NT2/D1 (cell line): ENCODE measurements around the gene NIPAL1.

Source experiments
- DNase-seq: peaks from one replicate; pipeline ENCODE4 v3.0.0-alpha.2; 2011; ENCODE audit warnings: low read depth, low spot score
- H3K27me3 ChIP-seq: 2 replicates; pipeline ENCODE4 v1.6.0; 2011; ENCODE audit warnings: mild to moderate bottlenecking; ENCODE audit not compliant: insufficient read length, insufficient read depth
- H3K36me3 ChIP-seq: 2 replicates; pipeline ENCODE4 v1.6.1; 2011; ENCODE audit warnings: mild to moderate bottlenecking, low read length, mixed read lengths; ENCODE audit not compliant: insufficient read depth, insufficient read length
- H3K4me1 ChIP-seq: 2 replicates; pipeline ENCODE4 v1.5.1; 2011; ENCODE audit not compliant: insufficient read depth, insufficient read length
- H3K4me3 ChIP-seq: 2 replicates; pipeline ENCODE4 v1.5.1; 2011; ENCODE audit warnings: low read depth; ENCODE audit not compliant: insufficient read length
- H3K9ac ChIP-seq: 2 replicates; pipeline ENCODE4 v1.6.0; 2011; ENCODE audit warnings: low read depth; ENCODE audit not compliant: insufficient read length
- H3K9me3 ChIP-seq: 2 replicates; pipeline ENCODE4 v1.5.1; 2011; ENCODE audit warnings: mild to moderate bottlenecking, low read length; ENCODE audit not compliant: insufficient read depth
- SUZ12 ChIP-seq: IDR thresholded peaks from 2 replicates; pipeline ENCODE4 v1.6.1; 2011; ENCODE audit not compliant: insufficient read length, insufficient read depth; ENCODE audit errors: extremely low read depth
- YY1 ChIP-seq: IDR thresholded peaks from 2 replicates; pipeline ENCODE4 v1.6.1; 2011; ENCODE audit not compliant: insufficient read length, insufficient read depth
- ZNF274 ChIP-seq: IDR thresholded peaks from 2 replicates; pipeline ENCODE4 v1.6.1; 2011; ENCODE audit warnings: mild to moderate bottlenecking, low read depth, low read length

The NIPAL1 gene

DNA sequence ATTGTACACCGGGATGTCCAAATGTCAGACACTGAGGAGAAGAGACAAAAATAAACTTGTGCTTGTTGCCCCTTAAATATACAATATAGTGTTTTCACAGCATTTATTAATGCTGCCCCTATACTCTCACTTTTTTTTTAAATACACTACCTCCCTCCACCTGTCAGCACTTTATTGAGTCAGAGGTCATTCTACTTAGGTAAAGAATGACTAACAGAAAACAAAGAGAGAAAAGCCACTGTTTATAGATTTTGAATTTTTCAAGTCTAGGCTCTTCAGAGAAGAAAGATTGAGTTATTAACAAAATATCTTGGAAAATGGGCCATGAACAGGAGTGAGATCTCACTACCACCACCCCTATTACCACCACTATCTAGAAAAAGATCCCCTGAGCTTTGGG, 58.1 kb downstream of the NIPAL1 start:
- Histone ChIP-seq H3K36me3 (no peaks in the 10 kb centered on the region), H3K4me1 (no peaks in the 10 kb centered on the region), H3K9ac (no peak overlapping the region), H3K27me3 (no peaks in the 10 kb centered on the region), H3K4me3 (no peak overlapping the region), H3K9me3 (no peaks in the 10 kb centered on the region)
- DNase-seq: no peak
- TF ChIP-seq ZNF274 (no peak), YY1 (no peak), SUZ12 (no peak)

DNA sequence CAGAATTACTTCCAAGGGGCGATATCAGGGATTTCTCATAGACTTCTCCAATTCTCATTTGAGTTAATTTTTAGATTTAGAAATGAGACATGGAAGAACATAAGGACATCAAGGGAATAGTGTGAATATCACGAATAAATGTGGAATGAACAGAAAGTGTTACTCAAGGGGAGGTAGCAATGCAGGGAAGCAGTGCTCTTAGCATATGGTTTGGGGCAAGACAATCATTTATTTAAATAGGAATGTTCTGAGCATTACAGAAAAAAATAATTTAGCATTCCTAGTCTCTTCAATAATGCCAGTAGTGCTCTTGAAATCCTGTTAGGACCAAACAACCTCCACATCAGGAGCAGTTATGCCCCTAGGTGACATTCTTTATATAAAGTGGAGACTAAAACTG, 61.9 kb downstream of the NIPAL1 start:
- Histone ChIP-seq H3K36me3 (no peaks in the 10 kb centered on the region), H3K4me1 (no peaks in the 10 kb centered on the region), H3K9me3 (no peaks in the 10 kb centered on the region), H3K4me3 (no peak overlapping the region), H3K9ac (no peak overlapping the region), H3K27me3 (no peaks in the 10 kb centered on the region)
- TF ChIP-seq YY1: no peak
- no peak for DNase-seq

DNA sequence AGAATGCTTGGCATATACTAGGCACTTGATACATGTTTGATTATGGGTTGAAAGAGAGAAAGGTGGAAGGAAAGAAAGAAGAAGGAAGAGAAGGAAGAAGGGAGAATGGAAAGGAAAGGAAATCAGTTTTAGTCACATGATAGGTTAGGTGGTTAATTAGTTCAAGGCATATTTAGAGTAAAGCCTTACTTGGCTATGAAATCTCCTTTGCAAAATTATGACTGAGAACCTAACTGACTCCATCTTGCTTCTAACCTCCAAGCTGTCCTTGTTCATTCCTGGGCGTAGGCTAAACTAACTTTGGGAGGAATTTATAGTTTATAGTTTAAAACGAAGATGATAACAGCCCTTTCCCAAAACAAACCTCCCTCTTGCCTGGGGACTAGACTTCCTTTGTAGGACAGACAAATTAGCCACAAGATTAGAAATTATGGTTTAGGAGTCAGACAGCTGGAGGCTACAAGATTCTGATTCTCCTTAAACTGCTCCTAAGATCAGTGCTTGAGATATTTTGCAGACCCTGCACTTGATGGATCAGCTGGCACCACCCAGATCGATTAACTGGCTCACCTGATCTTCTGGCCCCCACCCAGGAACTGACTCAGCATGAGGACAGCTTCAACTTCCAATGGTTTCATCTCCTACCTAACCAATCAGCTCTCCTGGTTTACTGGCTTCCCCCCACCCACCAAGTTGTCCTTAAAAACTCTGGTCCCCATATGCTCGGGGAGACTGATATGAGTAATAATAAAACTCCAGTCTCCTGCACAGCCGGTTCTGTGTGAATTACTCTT, 62.5 kb downstream of the NIPAL1 start:
- no peak for DNase-seq
- Histone ChIP-seq H3K27me3 (no peaks in the 10 kb centered on the region), H3K36me3 (no peaks in the 10 kb centered on the region), H3K9ac (no peak overlapping the region), H3K9me3 (no peaks in the 10 kb centered on the region), H3K4me3 (no peak overlapping the region), H3K4me1 (no peaks in the 10 kb centered on the region)
- TF ChIP-seq SUZ12: no peak
- TF ChIP-seq ZNF274: no peak
- no peak for TF ChIP-seq YY1

DNA sequence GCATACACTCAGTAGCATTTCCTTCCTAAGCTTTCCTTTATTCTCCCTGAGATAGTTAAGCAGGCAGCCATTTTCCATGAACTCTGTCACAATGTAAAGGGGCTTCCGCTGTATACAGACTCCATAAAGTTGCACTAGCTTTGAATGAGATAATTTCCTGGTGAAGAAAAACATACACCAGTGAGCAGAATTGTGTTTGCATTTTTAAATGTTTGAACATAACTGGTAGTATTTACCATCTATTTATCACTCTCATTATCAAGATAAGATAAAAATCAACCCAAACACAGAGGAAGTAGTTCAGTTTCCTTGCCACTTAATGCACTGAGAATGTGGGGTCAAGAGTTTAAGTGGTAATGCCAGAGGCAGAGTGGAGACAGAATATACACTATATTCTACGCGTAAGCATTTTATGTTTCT, 63.4 kb downstream of the NIPAL1 start:
- H3K4me1 ChIP-seq: no peaks in the 10 kb centered on the region
- DNase-seq: no peak
- no peaks in the 10 kb centered on the region for H3K27me3 ChIP-seq
- no peaks in the 10 kb centered on the region for H3K9me3 ChIP-seq
- no peak overlapping the region for H3K4me3 ChIP-seq
- no peak overlapping the region for H3K9ac ChIP-seq
- TF ChIP-seq ZNF274 (no peak), YY1 (no peak), SUZ12 (no peak)
- H3K36me3 ChIP-seq: no peaks in the 10 kb centered on the region

DNA sequence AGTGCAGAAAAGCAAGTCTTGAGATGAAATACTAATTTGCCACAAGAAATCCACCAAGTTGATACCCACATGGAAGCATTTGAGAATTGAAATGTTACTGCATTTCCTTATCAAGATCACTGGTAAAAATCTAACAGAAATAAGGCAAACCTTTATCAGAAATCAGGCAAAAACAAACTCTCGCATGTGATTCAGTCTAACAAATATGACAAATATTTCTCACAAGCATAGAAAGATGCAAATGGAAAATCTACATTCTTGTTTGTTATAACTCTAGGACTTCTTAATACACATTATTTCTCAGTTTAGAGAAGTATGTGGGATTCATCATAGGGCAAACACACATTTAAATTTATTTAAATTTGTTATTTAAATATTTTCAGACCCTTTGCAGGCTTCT, 64.6 kb downstream of the NIPAL1 start:
- H3K4me1 ChIP-seq: no peaks in the 10 kb centered on the region
- H3K9me3 ChIP-seq: no peaks in the 10 kb centered on the region
- H3K9ac ChIP-seq: no peak overlapping the region
- no peak overlapping the region for H3K4me3 ChIP-seq
- H3K36me3 ChIP-seq: no peaks in the 10 kb centered on the region
- DNase-seq: no peak
- TF ChIP-seq YY1: no peak
- TF ChIP-seq ZNF274: no peak
- no peak for TF ChIP-seq SUZ12
- H3K27me3 ChIP-seq: no peaks in the 10 kb centered on the region

DNA sequence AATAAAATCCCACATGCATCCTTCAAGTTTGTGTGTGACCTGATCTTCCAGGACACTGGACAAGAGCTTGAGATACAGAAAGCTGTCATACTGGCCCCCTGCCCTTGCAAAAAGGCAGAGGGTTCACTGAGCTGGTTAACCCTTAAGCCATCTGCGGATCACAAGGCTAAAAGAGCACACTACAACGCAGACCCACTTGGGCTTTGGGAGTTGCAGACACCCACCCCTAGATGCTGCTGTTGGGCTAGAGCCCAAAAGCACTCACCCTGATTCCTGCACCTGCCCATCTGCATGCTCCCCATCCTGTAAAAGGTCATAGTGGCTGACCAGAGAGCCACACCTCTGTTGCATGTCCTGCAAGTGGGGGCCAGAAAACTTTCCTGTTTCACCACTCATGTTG, 66.4 kb downstream of the NIPAL1 start:
- no peaks in the 10 kb centered on the region for H3K4me1 ChIP-seq
- TF ChIP-seq YY1: no peak
- no peak for TF ChIP-seq ZNF274
- no peak for TF ChIP-seq SUZ12

DNA sequence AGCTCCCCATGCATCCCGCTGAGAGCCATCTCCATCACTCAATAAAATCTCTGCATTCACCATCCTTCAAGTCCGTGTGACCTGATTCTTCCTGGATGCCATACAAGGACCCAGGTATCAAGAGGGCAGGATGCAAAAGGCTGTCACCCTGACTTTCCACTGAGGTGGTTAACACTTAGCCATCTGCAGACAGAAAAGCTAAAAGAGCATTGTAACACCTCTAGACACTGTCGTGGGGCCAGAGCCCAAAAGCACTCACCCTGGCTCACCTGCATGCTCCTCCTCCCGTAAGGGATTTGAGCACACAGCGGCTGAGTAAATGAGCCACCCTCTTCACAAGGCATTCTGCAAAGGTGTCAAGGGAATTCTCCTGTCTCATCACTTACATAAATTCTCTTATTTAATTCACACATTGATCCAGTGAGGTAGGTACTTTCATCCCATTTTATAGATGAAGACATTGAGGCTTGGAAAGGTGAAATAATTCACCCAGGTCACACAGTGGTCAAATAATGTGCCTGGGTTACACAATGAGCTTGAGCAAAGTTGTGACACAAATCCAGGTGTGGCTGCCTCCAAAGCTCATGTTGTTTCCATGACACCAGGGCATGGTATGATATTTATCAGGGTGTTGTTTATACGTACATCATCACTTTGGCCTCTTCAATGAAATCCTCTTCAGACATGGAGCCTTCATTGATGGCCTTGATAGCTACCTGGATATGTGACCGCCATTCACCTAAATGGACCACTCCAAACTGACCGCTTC, 69.4 kb downstream of the NIPAL1 start:
- DNase-seq: no peak
- H3K4me1 ChIP-seq: no peaks in the 10 kb centered on the region
- no peak overlapping the region for H3K4me3 ChIP-seq
- no peaks in the 10 kb centered on the region for H3K9me3 ChIP-seq
- H3K27me3 ChIP-seq: no peaks in the 10 kb centered on the region
- TF ChIP-seq ZNF274 (no peak), YY1 (no peak), SUZ12 (no peak)
- no peaks in the 10 kb centered on the region for H3K36me3 ChIP-seq
- H3K9ac ChIP-seq: no peak overlapping the region

More for the DNA sequence above, 66.4 kb downstream of the NIPAL1 start:
- Histone ChIP-seq H3K27me3 (no peaks in the 10 kb centered on the region), H3K9me3 (no peaks in the 10 kb centered on the region), H3K36me3 (no peaks in the 10 kb centered on the region), H3K4me3 (no peak overlapping the region), H3K9ac (no peak overlapping the region)
- no peak for DNase-seq
